C4-2B (cell line): ENCODE measurements around the gene NFIA.

Experiments used
- ZFX ChIP-seq: fragments of 450-650 bp; IDR thresholded peaks from 2 replicates; pipeline ENCODE4 v1.6.1; 2017
- TF ChIP-seq, protein P1 (sequence below): fragments of 450-650 bp; conservative IDR thresholded peaks from 2 replicates; pipeline ENCODE4 v1.5.1; 2017; ENCODE audit warnings: mild to moderate bottlenecking

DNA sequence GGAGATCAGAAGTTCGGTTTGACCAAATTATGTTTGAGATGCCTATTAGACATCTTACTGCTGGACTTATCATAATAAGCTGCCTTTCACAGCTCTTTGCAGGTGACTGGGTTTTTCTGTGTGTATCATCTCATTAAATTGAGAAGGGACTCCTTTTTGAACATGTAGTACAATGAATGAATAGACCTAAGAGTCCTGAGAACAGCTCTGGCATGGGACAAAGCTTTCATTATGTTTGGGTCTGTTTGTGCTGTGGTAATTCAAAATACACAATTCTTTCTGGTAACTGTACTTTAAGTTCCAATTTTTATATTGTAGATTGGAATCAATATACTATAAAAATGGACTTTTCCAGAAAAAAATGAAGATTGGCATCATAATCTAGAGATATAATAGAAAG is 330.2 kb downstream of the NFIA start:
- TF ChIP-seq, protein P1, sequence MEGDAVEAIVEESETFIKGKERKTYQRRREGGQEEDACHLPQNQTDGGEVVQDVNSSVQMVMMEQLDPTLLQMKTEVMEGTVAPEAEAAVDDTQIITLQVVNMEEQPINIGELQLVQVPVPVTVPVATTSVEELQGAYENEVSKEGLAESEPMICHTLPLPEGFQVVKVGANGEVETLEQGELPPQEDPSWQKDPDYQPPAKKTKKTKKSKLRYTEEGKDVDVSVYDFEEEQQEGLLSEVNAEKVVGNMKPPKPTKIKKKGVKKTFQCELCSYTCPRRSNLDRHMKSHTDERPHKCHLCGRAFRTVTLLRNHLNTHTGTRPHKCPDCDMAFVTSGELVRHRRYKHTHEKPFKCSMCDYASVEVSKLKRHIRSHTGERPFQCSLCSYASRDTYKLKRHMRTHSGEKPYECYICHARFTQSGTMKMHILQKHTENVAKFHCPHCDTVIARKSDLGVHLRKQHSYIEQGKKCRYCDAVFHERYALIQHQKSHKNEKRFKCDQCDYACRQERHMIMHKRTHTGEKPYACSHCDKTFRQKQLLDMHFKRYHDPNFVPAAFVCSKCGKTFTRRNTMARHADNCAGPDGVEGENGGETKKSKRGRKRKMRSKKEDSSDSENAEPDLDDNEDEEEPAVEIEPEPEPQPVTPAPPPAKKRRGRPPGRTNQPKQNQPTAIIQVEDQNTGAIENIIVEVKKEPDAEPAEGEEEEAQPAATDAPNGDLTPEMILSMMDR: no peak
- no peak for TF ChIP-seq ZFX
